GM12878 (cell line): ENCODE measurements around the gene TENT5A. TPM values are rescaled to one million over a fixed set of nuclear protein-coding genes. Genes with fewer than 3 reads are reported as not detected.

Experiments
- ATAC-seq: fragments of 200-7000 bp; cut with Tn5 transposase; 3 replicates; pipeline ENCODE4 v1.9.1; 2020; ENCODE audit warnings: mild to moderate bottlenecking, moderate library complexity
- BruUV-seq: library from RNA; stranded (reverse); fragments of 400-500 nt; replicated peaks from 2 replicates; lab custom pipeline; 2021; lab: Mats Ljungman, UMichigan
- CTCF ChIA-PET: fragments of 300-600 bp; sonication (Branson Sonifier 250); formaldehyde crosslinking; extraction: SDS; loops from one replicate; lab custom pipeline; 2021; ENCODE audit warnings: inconsistent platforms; lab: Yijun Ruan, JAX
- POLR2A ChIA-PET: fragments of 350-600 bp; formaldehyde crosslinking; extraction: SDS; loops from one replicate; lab custom pipeline; 2021; ENCODE audit warnings: inconsistent platforms; lab: Charles Lee
- RAD21 ChIA-PET: fragments of 300-600 bp; sonication (Branson Sonifier 250); formaldehyde crosslinking; loops from one replicate; lab custom pipeline; 2023; ENCODE audit warnings: antibody characterized with exemption; ENCODE audit not compliant: unreplicated experiment; lab: Charles Lee
- SMC1A ChIA-PET: fragments of 300-600 bp; sonication (Branson Sonifier 250); formaldehyde crosslinking; loops from one replicate; lab custom pipeline; 2023; ENCODE audit not compliant: unreplicated experiment, uncharacterized antibody; lab: Charles Lee
- DNase-seq: peaks from one replicate; pipeline ENCODE4 v3.0.0-alpha.2; 2011; ENCODE audit warnings: low read depth, low spot score
- FAIRE-seq: peaks from 3 replicates; lab custom pipeline; 2011; peaks lifted over from hg19 to GRCh38; lab: Jason Lieb, UNC
- H2AFZ ChIP-seq: 2 replicates; pipeline ENCODE4 v1.6.0; 2011; ENCODE audit warnings: low read depth, low read length, control low read depth; ENCODE audit not compliant: control insufficient read depth
- H3K27ac ChIP-seq: 2 replicates; pipeline ENCODE4 v1.5.1; 2011; ENCODE audit warnings: control low read depth; ENCODE audit not compliant: control insufficient read depth, insufficient read depth
- H3K27me3 ChIP-seq, 2 experiments: replicated peaks in 1 of 2; 2 replicates each; pipeline versions ENCODE4 v1.6.0 to v1.6.1; 2011; ENCODE audit warnings: low read length in 1 of 2; ENCODE audit not compliant: control insufficient read depth in 2 of 2, insufficient read depth in 2 of 2
- H3K36me3 ChIP-seq, 2 experiments: 2 replicates each; pipeline ENCODE4 v1.5.1; 2011; ENCODE audit warnings: low read length in 1 of 2; ENCODE audit not compliant: control insufficient read depth in 2 of 2, insufficient read depth in 2 of 2
- H3K4me1 ChIP-seq: 2 replicates; pipeline ENCODE4 v1.6.1; 2011; ENCODE audit warnings: mild to moderate bottlenecking, low read length, moderate library complexity, mixed read lengths; ENCODE audit not compliant: control insufficient read depth, insufficient read depth
- H3K4me2 ChIP-seq: 2 replicates; pipeline ENCODE4 v1.6.0; 2011; ENCODE audit warnings: control low read depth; ENCODE audit not compliant: control insufficient read depth, insufficient read depth
- H3K4me3 ChIP-seq: fragments of 200-600 bp; sonication (generic); 2 replicates; pipeline ENCODE4 v1.5.1; 2016
- H3K79me2 ChIP-seq: 2 replicates; pipeline ENCODE4 v1.6.0; 2011; ENCODE audit warnings: low read length; ENCODE audit not compliant: control insufficient read depth, insufficient read depth
- H3K9ac ChIP-seq: 2 replicates; pipeline ENCODE4 v1.8.0; 2011; ENCODE audit warnings: low read length, control low read depth, mixed read lengths; ENCODE audit not compliant: control insufficient read depth, insufficient read depth
- H3K9me3 ChIP-seq: replicated peaks from 3 replicates; pipeline ENCODE4 v1.5.1; 2011; ENCODE audit warnings: mild to moderate bottlenecking, low read length; ENCODE audit not compliant: control insufficient read depth, insufficient read depth
- H4K20me1 ChIP-seq: 2 replicates; pipeline ENCODE4 v1.6.0; 2011; ENCODE audit not compliant: control insufficient read depth, insufficient read depth
- BHLHE40 ChIP-seq, 2 experiments: fragments of 450-650 bp in 1 of 2; IDR thresholded peaks; 2 replicates each; pipeline ENCODE4 v1.6.1; 2011 to 2017; ENCODE audit warnings: low read depth in 2 of 2, borderline replicate concordance in 1 of 2, improper control_type of control experiment in 1 of 2, low read length in 1 of 2, mild to moderate bottlenecking in 1 of 2
- BMI1 ChIP-seq: fragments of 450-650 bp; IDR thresholded peaks from 2 replicates; pipeline ENCODE4 v1.6.1; 2016; ENCODE audit warnings: mild to moderate bottlenecking, moderate library complexity, borderline replicate concordance
- CBX3 ChIP-seq: fragments of 200-600 bp; sonication (generic); IDR thresholded peaks from 2 replicates; pipeline ENCODE4 v1.6.1; 2016; ENCODE audit warnings: low read depth, borderline replicate concordance
- CEBPB ChIP-seq, 2 experiments: fragments of 150-350 bp in 1 of 2; IDR thresholded peaks; 2 replicates each; pipeline ENCODE4 v1.6.1; 2012 to 2014; ENCODE audit warnings: low read depth in 2 of 2, low read length in 2 of 2, borderline replicate concordance in 1 of 2, inconsistent platforms in 1 of 2
- HCFC1 ChIP-seq: fragments of 150-350 bp; IDR thresholded peaks from 2 replicates; pipeline ENCODE4 v1.6.1; 2014; ENCODE audit warnings: low read length
- KLF5 ChIP-seq: fragments of 450-650 bp; IDR thresholded peaks from 2 replicates; pipeline ENCODE4 v1.6.1; 2014; ENCODE audit warnings: mild to moderate bottlenecking; ENCODE audit not compliant: partially characterized antibody
- PAX5 ChIP-seq: IDR thresholded peaks from 2 replicates; pipeline ENCODE4 v1.6.1; 2011; ENCODE audit warnings: low read depth, low read length, borderline replicate concordance
- RBBP5 ChIP-seq: fragments of 200-600 bp; sonication (generic); conservative IDR thresholded peaks from 2 replicates; pipeline ENCODE4 v1.6.1; 2016
- SP1 ChIP-seq: IDR thresholded peaks from one replicate; pipeline ENCODE4 v1.6.1; 2011; ENCODE audit warnings: low read depth, low read length
- ZNF217 ChIP-seq: fragments of 450-650 bp; IDR thresholded peaks from 2 replicates; pipeline ENCODE4 v1.6.1; 2017; ENCODE audit warnings: antibody characterized with exemption, mild to moderate bottlenecking
- WGBS: methylation state at CpG from one replicate; pipeline ENCODE4 v1.1.6; 2016; ENCODE audit warnings: low lambda C conversion rate; ENCODE audit not compliant: insufficient replicate concordance, insufficient coverage; ENCODE audit errors: missing lambda C conversion rate; 5-methylcytosine and 5-hydroxymethylcytosine counted together
- in situ Hi-C: fragments of 300-500 bp; cut with MboI; formaldehyde crosslinking; loops from 9 replicates; pipeline ENCODE4 v1.14.3; 2018; ENCODE audit warnings: mixed read lengths
- intact Hi-C: fragments of 100-400 bp; cut with micrococcal nuclease; formaldehyde crosslinking; loops from one replicate; pipeline ENCODE4 v1.14.2; 2022; ENCODE audit not compliant: unreplicated experiment
- polyA plus RNA-seq, 11 experiments: library from polyadenylated mRNA; depleted of rRNA in 4 of 11; unstranded in 6 of 11; stranded (reverse) in 5 of 11; fragments of >200 nt; fragmentation: Nextera tagmentation in 4 of 11; fragmentation: Illumina TruSeq in 1 of 11; extraction: Ambion mirVana in 4 of 11; extraction: Trizol in 1 of 11; gene quantifications; 1 replicate in 1 of 11; 2 replicates in 10 of 11; pipeline versions ENCODE4 v1.2.1 to v1.2.3, GENCODE V29; 2011 to 2016; ENCODE audit warnings: inconsistent platforms in 2 of 11, missing spikeins in 2 of 11, low read depth in 1 of 11
- total RNA-seq, 4 experiments: library from RNA; depleted of rRNA in 3 of 4; stranded (reverse); fragments of >200 nt in 3 of 4; fragmentation: Illumina TruSeq in 1 of 4; extraction: Trizol in 1 of 4; gene quantifications; 2 replicates each; pipeline versions ENCODE4 v1.2.1 to v1.2.3, GENCODE V29; 2013 to 2021
- TF ChIP-seq, protein P1 (sequence below): fragments of 450-650 bp; IDR thresholded peaks from 2 replicates; pipeline ENCODE4 v1.6.1; 2017; ENCODE audit warnings: mild to moderate bottlenecking
- TF ChIP-seq, protein P2 (sequence below): fragments of 450-650 bp; IDR thresholded peaks from 2 replicates; pipeline ENCODE4 v1.6.1; 2016; ENCODE audit warnings: mild to moderate bottlenecking
- TF ChIP-seq, protein P3 (sequence below): fragments of 450-650 bp; IDR thresholded peaks from 2 replicates; pipeline ENCODE4 v1.6.1; 2017; ENCODE audit warnings: mild to moderate bottlenecking, moderate library complexity

The TENT5A gene
- total and polyA plus RNA-seq, 10 of the 15 experiments (the other 5 are each of a cell fraction or from before 2014, with no cell fraction given) = 0.25 to 9.6 (median 0.48) TPM

DNA sequence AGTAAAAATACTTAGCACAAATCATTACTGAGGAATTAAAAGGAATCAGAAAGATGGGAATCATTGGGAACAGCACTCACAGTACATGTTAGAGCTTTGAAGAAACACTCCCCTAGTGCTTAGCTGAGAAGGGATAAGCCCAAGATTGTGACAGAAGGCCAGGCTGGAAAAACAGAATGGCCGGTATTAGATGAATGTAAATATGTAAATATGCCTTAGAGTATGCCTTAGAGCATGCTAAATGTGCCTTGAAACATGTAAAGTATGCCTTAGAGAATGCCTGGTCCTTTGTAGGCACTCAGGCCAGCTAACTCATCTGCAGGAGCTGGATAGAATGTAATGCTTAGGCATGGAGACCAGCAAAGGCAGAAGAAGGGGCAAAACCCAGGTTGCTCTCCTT is 10.6 kb upstream of the TENT5A start:
- Histone ChIP-seq H3K27me3 (no peaks in the 10 kb centered on the region), H3K4me1 (no peaks in the 10 kb centered on the region), H2AFZ (no peak overlapping the region), H3K4me3 (no peak overlapping the region), H3K9me3 (no peaks in the 10 kb centered on the region; the same call in 2 of the 3 replicates), H3K36me3 (no peaks in the 10 kb centered on the region), H3K79me2 (no peaks in the 10 kb centered on the region), H4K20me1 (no peaks in the 10 kb centered on the region), H3K27ac (no peak overlapping the region), H3K4me2 (no peak overlapping the region), H3K9ac (no peak overlapping the region)
- no peak for FAIRE-seq
- ChIA-PET CTCF (interaction anchor here (1.4 to 1.6 kb wide), 2 partner anchors 8 to 11 kb away, joined by 3 to 4 read pairs; no protein-coding TSS in a partner anchor), RAD21 (interaction anchor here (1.4 kb wide), 1 partner anchor 182 kb away, joined by 3 read pairs; no protein-coding TSS in a partner anchor), SMC1A (interaction anchor here (0.6 to 1.9 kb wide), 6 partner anchors 8 to 280 kb away, joined by 3 to 5 read pairs (median 3); no protein-coding TSS in a partner anchor), POLR2A (interaction anchor here (0.6 to 1.4 kb wide), 3 partner anchors 17 to 273 kb away, joined by 3 read pairs; no protein-coding TSS in a partner anchor)
- ATAC-seq = no peak
- intact Hi-C loops (no loop called here), in situ Hi-C loops (no loop called here)
- no TSS peak for BruUV-seq
- TF ChIP-seq KLF5 (no peak), HCFC1 (no peak), BHLHE40 (IDR thresholded peaks at IDR 0.05; ENCODE audit: borderline replicate concordance in 1 of 2, low read depth in 2 of 2, low read length in 1 of 2) (no peak), PAX5 (no peak), SP1 (no peak), CEBPB (IDR thresholded peaks at IDR 0.05; ENCODE audit: borderline replicate concordance in 1 of 2, low read depth in 2 of 2, low read length in 2 of 2) (no peak), BMI1 (no peak), CBX3 (no peak), RBBP5 (no peak), ZNF217 (no peak)
- TF ChIP-seq, protein P1, sequence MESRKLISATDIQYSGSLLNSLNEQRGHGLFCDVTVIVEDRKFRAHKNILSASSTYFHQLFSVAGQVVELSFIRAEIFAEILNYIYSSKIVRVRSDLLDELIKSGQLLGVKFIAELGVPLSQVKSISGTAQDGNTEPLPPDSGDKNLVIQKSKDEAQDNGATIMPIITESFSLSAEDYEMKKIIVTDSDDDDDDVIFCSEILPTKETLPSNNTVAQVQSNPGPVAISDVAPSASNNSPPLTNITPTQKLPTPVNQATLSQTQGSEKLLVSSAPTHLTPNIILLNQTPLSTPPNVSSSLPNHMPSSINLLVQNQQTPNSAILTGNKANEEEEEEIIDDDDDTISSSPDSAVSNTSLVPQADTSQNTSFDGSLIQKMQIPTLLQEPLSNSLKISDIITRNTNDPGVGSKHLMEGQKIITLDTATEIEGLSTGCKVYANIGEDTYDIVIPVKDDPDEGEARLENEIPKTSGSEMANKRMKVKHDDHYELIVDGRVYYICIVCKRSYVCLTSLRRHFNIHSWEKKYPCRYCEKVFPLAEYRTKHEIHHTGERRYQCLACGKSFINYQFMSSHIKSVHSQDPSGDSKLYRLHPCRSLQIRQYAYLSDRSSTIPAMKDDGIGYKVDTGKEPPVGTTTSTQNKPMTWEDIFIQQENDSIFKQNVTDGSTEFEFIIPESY = no peak
- TF ChIP-seq, protein P2, sequence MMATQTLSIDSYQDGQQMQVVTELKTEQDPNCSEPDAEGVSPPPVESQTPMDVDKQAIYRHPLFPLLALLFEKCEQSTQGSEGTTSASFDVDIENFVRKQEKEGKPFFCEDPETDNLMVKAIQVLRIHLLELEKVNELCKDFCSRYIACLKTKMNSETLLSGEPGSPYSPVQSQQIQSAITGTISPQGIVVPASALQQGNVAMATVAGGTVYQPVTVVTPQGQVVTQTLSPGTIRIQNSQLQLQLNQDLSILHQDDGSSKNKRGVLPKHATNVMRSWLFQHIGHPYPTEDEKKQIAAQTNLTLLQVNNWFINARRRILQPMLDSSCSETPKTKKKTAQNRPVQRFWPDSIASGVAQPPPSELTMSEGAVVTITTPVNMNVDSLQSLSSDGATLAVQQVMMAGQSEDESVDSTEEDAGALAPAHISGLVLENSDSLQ = no peak
- TF ChIP-seq, protein P3, sequence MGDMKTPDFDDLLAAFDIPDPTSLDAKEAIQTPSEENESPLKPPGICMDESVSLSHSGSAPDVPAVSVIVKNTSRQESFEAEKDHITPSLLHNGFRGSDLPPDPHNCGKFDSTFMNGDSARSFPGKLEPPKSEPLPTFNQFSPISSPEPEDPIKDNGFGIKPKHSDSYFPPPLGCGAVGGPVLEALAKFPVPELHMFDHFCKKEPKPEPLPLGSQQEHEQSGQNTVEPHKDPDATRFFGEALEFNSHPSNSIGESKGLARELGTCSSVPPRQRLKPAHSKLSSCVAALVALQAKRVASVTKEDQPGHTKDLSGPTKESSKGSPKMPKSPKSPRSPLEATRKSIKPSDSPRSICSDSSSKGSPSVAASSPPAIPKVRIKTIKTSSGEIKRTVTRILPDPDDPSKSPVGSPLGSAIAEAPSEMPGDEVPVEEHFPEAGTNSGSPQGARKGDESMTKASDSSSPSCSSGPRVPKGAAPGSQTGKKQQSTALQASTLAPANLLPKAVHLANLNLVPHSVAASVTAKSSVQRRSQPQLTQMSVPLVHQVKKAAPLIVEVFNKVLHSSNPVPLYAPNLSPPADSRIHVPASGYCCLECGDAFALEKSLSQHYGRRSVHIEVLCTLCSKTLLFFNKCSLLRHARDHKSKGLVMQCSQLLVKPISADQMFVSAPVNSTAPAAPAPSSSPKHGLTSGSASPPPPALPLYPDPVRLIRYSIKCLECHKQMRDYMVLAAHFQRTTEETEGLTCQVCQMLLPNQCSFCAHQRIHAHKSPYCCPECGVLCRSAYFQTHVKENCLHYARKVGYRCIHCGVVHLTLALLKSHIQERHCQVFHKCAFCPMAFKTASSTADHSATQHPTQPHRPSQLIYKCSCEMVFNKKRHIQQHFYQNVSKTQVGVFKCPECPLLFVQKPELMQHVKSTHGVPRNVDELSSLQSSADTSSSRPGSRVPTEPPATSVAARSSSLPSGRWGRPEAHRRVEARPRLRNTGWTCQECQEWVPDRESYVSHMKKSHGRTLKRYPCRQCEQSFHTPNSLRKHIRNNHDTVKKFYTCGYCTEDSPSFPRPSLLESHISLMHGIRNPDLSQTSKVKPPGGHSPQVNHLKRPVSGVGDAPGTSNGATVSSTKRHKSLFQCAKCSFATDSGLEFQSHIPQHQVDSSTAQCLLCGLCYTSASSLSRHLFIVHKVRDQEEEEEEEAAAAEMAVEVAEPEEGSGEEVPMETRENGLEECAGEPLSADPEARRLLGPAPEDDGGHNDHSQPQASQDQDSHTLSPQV = no peak
- DNase-seq = no peak
- 0% methylated on average over 1 of the region's 1 CpG for WGBS
